ENCODE measurements around the gene VSTM2B.

DNA sequence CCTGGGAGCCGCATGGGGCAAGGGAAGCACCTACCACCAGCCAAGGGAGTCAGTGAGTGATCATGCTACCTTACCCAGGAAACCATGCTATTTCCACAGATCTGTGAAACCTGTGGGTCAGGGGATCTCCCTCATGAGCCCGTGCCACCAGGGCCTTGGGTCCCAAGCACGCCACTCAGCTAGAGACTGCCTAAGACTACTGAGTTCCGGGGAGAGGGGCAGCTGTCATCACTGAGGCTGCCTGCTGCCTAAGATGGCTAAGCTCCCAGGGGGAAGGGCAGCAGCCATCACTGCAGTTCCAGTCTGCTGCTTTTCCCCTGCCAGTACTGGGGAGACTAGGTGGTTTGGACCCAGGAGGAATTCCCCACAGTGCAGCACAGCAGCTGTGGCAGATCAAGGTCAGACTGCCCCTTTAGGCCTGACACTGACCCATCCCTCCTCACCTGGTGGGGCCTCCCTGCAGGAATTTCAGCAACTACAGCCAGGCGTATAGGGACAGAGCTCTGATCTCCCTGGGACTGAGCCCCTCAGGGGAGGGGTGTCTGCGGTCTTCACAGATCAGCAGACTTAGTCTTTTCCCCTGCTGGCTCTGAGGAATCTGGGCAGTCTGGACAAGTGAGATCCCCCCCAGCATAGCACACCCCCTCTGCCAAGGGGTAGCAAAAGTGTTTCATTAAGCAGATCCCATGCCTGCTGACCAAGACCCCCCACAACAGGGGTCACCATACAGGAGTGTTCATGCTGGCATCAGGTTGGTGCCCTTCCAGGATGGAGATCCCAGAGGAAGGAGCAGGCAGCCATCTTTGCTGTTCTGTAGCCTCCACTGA lies 26.9 kb downstream of the VSTM2B start:
- no peak for TF ChIP-seq CTCF (conservative IDR thresholded peaks at IDR 0.05)
- TF ChIP-seq ZFX (IDR thresholded peaks at IDR 0.05), result no peak

Measured in C4-2B (cell line).